OCI-LY3 (cell line): ENCODE results near the gene MED13L.

Experiments
- CTCF ChIP-seq: fragments of 200-600, 300-600 bp; sonication (generic); IDR thresholded peaks from 2 replicates; pipeline ENCODE4 v1.5.1; 2014; ENCODE audit warnings: antibody characterized with exemption, low read length, low read depth
- EZH2phosphoT487 ChIP-seq: fragments of 200-600 bp; shearing (Covaris generic); IDR thresholded peaks from 2 replicates; pipeline ENCODE4 v1.6.1; 2018; ENCODE audit warnings: antibody characterized with exemption, mixed run types, low read depth

- TF ChIP-seq CTCF = peak; percentile 78
- no peak for TF ChIP-seq EZH2phosphoT487
These were observed 360.4 kb downstream of the MED13L start for GRCh38 chr12:115916910-115917668.
